ENCODE data around the gene CD48.

CD48 gene

DNA sequence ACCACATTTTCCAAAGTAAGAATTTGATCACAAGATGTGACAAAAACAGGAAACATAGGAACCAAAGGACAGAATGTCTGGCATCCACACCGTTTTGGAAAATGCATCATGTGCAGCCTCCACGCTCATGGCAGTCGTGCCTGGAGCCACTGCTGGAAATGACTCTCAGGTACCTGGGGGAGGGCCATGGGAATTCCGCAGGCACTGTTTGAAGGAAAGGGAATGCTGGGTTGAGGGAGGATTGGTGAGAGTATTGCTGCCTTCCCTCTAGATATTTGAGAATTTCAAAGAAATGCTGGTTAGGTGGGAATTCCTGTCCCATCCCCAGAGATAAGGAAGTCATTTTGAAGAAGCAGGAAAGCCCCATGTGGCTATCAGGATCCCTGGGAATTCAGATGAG, 75.5 kb downstream of the CD48 start:
- DNase-seq: no peak

DNA sequence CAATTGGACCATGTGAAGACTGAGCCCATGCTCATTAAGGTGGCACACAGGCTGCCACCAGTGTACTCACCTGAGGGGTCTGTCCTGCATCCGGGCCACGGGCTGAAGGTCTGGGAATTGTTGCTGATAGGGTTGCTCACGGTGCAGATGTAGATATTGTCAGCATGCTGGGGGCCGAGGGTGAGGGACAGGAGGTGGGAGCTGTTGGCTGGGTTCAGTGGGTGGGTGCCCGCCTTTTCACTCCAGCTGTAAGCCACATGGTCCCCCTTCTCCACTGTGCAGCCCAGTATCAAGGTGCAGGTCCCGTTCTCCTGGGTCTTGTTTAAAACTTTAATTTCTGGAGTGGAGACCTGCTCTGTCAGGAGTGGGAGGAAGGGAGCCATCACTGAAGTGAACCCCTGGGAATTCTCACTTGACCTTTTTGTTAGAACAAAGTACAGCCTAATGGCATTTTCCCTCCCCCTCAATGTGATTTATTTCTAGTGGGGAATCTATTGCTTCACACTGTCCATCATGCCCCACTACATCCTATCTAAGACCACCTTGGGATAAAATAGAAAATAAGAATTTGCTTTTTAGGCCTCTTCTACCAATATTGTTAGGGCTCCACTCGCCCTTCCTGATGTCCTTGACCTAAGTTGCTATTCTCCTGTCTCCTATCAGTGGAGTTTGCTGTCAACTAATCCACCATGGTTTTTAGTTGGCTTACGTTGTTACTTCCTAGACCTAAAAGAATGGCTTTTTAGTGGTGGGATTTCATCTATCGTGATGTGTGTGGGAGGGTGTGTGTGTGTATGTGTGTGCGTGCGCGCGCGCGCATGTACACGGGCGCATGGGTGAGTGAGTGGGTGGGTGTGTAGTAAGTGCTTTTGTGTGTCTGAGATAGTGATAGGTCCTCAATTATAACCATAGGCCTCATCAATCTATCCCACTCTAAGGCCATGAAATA, 76.8 kb downstream of the CD48 start:
- no peak for DNase-seq

DNA sequence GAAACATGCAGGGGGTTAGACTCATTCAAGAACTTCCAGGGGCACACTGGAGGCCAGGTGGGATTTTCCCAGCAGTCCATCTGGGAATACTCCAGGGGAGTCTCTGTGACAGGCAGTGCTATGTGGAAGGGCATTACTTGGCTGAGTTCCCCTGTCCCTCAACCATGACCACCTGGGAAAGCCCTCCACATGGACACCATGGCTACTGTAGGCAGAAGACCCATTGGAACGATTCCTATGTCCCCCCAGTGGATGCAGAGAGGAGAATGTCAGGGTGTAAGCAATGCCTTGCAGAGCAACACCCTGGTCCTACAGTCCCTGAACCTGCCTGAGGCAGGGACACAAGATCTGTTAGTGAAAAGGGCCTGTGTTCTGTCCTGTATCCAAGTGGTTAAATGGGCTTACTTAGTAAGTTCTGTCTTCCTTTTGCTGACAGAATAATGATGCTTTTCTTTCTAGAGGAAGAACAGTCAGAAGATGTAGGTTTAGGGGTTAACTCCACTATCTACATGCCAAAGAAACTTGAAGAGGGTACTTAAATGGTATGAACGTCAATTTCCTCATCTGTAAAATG, 78.2 kb downstream of the CD48 start:
- DNase-seq: no peak

DNA sequence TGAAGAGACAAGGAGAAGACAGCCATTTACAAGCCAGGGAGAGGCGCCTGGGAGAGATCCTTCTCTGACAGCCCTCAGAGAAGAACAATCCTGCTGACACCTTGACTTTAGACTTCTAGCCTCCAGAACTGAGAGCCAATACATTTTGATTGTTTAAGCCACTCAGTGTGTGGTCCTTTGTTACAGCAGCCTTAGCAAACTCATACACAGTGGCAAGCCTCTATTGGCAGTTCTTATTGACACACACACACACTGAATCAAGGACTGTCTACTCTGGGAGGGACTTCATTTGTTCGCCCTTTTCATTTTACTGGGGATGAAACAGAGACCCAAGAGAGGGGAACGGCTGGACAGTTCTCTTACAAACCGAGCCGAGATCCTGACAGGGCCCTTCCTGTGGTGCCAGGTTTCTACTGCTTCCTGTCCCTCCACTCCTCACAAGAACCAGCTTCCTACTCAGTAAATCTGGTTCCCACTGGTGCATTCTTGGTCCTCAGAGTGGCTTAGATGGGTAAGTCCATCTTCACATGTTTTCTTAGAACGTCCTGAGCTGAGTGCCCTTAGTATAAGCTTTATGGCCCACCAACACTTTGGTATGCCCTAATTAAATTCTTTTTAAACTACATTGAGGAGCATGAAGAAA, 79.5 kb downstream of the CD48 start:
- DNase-seq: no peak

DNA sequence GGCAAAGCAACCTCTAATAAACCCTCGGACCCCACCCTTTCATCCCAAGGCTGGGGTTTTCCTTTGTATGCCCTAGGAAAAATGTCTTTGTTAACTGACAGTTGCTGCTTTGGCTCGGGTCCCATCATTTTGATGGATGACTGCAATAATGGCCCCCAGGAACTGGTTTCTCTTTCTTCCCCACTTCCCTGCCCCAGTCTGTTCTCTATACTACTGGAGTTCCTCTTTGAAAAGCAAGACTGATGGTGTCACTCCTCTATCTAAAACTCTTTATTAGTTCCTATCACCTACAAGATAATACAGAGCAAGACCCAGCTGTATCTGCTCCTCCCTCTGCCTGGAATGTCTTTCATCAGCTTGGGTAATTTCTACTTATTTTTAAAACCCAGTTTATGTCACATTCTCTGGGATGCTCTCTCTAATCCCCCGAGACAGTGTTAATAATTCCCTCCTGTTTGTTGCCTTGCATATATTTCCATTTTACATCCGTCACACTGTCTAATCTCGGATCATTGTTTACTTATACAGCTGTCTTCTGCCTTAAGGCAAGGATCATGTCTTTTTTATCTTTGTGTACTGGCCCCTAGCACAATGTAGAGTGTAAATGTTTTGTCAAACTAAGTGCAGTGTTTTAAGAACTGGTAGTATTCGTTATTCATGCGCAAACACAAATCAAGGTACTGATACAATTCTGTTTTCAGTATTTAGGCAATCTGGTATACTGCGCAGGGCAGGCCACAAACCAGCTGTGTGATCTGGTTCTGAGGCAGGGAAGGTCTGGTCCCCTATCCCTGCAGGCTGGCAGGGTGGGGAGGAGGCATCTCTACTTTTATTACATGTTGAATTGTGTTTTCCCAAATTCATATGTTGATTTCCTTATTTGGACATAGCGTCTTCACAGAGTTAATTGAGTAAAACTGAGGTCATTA, 80.8 kb downstream of the CD48 start:
- no peak for DNase-seq

DNA sequence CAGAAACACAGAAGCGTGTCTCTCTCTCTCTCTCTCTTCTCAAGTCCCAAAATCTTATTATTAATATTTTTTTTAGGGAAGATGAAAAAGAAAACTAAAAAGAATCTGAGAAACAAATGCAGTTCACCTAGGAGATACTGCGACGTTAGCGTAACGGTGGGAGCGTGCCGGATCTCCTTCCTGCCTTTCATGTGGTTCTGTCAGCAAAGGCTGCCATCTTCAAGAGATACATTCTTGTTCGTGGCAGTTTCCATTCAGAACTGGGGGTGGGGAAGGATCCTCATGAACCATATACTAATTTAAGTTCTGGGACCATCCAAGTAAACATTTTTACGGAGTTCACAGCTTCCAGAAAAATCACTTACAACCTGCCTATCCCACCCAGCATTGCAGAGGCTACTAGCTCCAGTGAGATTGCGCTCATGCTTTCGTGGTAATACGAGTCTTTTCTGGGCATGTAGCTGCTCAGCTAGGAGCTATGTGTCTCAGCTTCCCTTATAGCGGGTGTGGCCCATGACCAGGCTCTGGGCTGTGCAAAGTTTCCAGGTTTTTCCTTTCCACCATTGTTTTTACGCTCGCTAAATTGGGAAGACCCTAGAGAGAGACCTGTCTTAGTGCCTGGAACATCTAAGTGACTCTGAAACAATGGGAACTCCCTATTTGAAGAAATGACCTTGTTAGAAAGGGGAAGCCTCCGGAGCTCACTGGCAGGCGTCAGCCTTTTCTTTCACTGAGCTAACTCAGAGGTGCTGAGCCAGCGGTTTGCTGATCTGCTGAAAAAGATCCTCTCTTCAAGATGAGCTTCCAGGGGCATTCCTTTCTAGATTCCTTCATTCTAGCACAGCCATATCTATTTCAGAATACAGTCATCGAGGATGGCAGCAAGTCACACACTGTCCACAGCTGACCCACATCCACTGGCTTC, 82.1 kb downstream of the CD48 start:
- DNase-seq: peak in 9 of 56 donors; percentile 2 to 45 (median 14)

DNA sequence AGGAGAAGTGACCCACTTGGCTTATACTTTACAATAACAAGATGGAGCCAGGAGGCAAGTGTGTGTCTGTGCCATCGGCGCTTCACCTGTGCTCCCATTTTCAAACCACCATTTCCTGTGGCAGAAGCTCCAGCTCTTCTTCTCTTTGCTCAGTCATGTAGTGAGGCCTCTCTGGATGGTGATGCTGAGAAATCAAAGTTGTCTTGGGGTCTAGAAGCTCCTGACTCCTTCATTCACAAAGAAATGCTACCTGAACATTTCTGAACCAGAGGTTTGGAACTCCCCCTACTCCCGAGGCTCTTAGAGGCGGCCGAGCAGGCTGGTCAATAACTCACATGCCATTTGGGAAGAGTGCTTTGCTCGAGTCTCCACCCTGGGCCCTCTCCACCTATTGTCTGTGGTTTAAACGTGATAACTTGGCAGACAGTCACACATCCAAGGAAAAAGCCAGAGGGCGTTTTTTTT, 82.8 kb downstream of the CD48 start:
- no peak for DNase-seq

Measured in nucleus accumbens (tissue), 56 donors.